Measurements from ENCODE around the gene ARFRP1. TPM values are rescaled to one million over a fixed set of nuclear protein-coding genes. Genes with fewer than 3 reads are reported as not detected.

Gene ARFRP1
- total RNA-seq, 1 donor from 2014 or later = 45.3 TPM

DNA sequence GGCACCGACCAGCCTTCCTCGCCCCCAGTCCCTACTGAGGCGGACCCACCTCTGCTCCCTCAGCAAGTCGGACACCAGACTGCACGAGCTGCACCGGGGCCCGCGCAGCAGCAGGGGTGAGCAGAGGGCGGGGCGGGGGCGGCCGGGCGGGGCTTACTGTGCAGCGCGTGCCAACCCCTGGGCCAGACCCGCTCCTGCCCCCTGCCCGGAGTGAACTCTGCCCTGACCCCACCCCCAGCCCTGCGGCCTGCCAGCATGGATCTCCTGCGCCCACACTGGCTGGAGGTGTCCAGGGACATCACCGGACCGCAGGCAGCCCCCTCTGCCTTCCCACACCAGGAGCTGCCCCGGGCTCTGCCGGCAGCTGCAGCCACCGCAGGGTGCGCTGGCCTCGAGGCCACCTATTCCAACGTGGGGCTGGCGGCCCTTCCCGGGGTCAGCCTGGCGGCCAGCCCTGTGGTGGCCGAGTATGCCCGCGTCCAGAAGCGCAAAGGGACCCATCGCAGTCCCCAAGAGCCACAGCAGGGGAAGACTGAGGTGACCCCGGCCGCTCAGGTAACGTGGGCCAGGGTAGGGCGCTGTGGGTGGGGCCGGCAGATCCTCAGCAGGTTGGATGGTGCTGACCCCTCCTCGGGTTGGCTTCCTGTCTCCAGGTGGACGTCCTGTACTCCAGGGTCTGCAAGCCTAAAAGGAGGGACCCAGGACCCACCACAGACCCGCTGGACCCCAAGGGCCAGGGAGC is 30.3 kb upstream of the ARFRP1 start:
- H3K27ac Mint-ChIP-seq = no peak overlapping the region
- no peaks in the 10 kb centered on the region for H3K4me1 Mint-ChIP-seq
- H3K4me3 Mint-ChIP-seq = peak overlapping the region; percentile 37
- H3K9me3 Mint-ChIP-seq = no peaks in the 10 kb centered on the region
- H3K27me3 Mint-ChIP-seq (ENCODE audit: low read depth) = peaks cover 7% of the 10 kb centered on the region
- peaks cover 14% of the 10 kb centered on the region for H3K36me3 Mint-ChIP-seq
- no peak for DNase-seq (ENCODE audit: low spot score in 2 of 2, unreplicated experiment in 2 of 2)
- TF ChIP-seq, protein P1, sequence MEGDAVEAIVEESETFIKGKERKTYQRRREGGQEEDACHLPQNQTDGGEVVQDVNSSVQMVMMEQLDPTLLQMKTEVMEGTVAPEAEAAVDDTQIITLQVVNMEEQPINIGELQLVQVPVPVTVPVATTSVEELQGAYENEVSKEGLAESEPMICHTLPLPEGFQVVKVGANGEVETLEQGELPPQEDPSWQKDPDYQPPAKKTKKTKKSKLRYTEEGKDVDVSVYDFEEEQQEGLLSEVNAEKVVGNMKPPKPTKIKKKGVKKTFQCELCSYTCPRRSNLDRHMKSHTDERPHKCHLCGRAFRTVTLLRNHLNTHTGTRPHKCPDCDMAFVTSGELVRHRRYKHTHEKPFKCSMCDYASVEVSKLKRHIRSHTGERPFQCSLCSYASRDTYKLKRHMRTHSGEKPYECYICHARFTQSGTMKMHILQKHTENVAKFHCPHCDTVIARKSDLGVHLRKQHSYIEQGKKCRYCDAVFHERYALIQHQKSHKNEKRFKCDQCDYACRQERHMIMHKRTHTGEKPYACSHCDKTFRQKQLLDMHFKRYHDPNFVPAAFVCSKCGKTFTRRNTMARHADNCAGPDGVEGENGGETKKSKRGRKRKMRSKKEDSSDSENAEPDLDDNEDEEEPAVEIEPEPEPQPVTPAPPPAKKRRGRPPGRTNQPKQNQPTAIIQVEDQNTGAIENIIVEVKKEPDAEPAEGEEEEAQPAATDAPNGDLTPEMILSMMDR (IDR thresholded peaks at IDR 0.05; ENCODE audit: unreplicated experiment) = no peak

DNA sequence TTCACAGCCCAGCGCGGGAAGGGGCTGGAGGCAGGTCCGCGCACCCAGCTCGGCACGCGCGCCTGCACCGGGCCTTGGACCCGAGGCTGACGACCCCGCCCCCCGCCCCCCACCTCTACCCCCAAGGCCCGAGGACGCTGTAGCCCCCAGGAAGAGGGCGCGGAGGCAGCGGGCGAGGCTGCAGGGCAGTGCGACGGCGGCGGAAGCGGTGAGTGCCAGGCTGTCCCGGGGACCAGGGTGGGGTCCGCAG is 29.8 kb upstream of the ARFRP1 start:
- Mint-ChIP-seq H3K9me3 (no peaks in the 10 kb centered on the region), H3K4me3 (no peak overlapping the region), H3K36me3 (peaks cover 14% of the 10 kb centered on the region), H3K4me1 (no peaks in the 10 kb centered on the region), H3K27me3 (ENCODE audit: low read depth) (peaks cover 7% of the 10 kb centered on the region), H3K27ac (no peak overlapping the region)
- DNase-seq (ENCODE audit: low spot score in 2 of 2, unreplicated experiment in 2 of 2) = no peak
- TF ChIP-seq, protein P1 (IDR thresholded peaks at IDR 0.05; ENCODE audit: unreplicated experiment) = no peak

DNA sequence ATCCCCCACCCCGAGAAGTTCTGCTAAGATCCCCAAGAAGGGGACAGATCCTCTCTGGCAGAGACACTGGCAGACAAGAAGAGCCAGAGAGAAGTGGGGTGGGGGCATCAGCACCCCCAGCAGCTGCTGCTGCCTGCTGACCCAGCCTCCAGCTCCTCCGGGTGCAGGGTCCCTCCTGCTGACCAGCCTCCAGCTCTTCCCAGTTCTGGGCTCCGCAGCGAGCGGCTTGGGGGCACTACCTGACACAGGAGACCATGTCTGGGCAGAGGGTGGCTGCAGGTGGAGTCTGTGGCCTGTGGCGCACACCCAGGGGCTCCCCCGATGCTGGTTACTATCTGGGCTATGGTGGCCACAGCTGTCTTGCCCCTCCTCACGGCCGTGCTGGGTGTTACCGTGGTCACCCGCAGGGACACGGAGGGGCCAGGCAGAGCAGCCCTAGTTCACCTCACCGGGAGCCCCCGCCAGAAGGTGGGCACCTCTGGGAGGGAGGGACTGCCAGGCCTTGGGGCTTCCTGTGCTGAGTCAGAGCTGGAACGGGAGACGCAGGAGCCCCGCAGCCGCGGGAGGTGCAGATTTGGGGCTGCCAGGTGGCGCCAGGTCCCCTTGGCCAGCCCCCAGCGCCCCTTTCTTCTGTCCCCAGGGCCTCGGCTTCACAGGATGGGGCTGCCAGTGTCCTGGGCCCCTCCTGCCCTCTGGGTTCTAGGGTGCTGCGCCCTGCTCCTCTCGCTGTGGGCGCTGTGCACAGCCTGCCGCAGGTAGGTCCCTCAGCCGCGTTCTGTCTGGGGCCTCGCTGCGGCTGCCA is 29.3 kb upstream of the ARFRP1 start:
- Mint-ChIP-seq H3K9me3 (no peaks in the 10 kb centered on the region), H3K4me3 (no peak overlapping the region), H3K27ac (no peak overlapping the region), H3K36me3 (peaks cover 14% of the 10 kb centered on the region), H3K4me1 (no peaks in the 10 kb centered on the region), H3K27me3 (ENCODE audit: low read depth) (peaks cover 7% of the 10 kb centered on the region)
- TF ChIP-seq, protein P1 (IDR thresholded peaks at IDR 0.05; ENCODE audit: unreplicated experiment) = no peak
- no peak for DNase-seq (ENCODE audit: low spot score in 2 of 2, unreplicated experiment in 2 of 2)

DNA sequence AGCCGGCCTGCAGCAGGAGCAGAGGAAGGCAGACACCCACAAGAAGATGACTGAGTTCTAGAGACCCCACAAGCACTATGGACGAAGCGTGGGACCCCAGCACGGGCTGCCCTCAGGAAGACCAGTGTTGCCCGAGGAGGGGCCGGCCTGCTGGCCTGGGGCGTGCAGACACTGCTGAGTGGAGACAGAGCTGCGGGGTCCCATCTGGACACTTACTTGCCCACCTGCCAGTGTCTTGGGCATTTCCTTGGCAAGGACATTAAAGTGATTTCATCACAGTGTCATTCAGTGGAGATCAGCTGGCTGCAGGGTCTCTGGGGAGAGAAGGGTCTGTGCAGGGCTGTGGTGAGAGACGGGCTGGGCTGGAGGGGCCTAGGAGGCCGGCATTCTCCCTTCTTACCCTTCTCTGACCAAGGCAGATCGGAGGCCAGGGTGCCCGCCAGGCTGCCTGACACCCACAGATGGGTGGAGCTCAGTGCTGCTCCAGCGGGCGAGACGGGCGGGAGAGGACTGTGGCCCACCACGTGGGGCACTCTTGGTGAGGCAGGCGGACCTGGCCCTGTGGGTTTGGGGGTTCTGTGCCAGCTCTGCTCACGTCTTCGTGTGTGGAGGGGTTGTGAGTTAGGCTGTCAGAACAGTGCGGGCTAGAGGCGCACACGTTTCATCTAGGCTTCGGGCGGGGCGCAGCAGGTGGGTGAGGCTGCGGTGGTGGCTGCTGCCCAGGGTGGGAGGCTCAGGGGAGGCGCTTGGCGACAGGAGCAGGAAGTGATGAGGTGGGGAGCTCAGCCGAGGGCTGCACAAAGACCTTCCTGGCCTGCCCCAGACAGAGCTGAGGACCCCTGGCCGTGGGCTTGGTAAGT is 28.3 kb upstream of the ARFRP1 start, which contains the start of gene LIME1:
LIME1 (plus strand) TSS at position 806 of the 860 bp plus-strand sequence. CDS start 886 bp downstream, outside the sequence.
- no peak for DNase-seq (ENCODE audit: low spot score in 2 of 2, unreplicated experiment in 2 of 2)
- Mint-ChIP-seq H3K9me3 (no peaks in the 10 kb centered on the region), H3K27ac (no peak within 1 kb of the TSS), H3K36me3 (peaks cover 14% of the 10 kb centered on the region), H3K27me3 (ENCODE audit: low read depth) (peaks cover 7% of the 10 kb centered on the region), H3K4me3 (no peak within 1 kb of the TSS), H3K4me1 (no peaks in the 10 kb centered on the region)
- TF ChIP-seq, protein P1 (IDR thresholded peaks at IDR 0.05; ENCODE audit: unreplicated experiment) = no peak

DNA sequence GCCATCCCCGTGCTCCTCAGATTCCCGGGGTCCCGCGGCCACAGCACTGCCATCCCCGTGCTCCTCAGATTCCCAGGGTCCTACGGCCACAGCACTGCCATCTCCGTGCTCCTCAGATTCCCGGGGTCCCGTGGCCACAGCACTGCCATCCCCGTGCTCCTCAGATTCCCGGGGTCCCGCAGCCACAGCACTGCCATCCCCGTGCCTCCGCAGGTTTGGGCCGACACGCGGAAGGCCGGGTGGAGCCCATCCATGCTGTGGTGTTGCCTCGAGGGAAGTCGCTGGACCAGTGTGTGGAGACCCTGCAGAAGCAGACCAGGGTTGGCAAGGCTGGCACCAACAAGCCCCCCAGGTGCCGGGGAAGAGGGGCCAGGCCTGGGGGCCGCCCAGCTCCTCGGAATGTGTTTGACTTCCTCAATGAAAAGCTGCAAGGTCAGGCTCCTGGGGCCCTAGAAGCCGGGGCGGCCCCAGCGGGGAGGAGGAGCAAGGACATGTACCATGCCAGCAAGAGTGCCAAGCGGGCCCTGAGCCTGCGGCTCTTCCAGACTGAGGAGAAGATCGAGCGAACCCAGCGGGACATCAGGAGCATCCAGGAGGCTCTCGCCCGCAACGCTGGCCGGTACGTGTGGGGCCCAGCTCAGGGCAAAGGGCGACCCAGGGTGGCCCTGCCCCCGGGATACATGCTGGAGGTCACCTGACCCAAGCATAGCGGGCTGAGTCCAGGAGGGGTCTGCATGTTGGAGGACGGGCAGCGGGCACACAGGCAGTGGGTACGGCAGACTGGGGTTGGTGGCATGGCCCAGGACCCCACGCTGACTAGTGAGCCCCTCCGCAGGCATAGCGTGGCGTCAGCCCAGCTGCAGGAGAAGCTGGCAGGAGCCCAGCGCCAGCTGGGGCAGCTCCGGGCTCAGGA is 27.4 kb upstream of the ARFRP1 start:
- peaks cover 7% of the 10 kb centered on the region for H3K27me3 Mint-ChIP-seq (ENCODE audit: low read depth)
- TF ChIP-seq, protein P1 (IDR thresholded peaks at IDR 0.05; ENCODE audit: unreplicated experiment) = no peak
- H3K4me3 Mint-ChIP-seq = no peak overlapping the region
- H3K36me3 Mint-ChIP-seq = peaks cover 15% of the 10 kb centered on the region
- H3K9me3 Mint-ChIP-seq = no peaks in the 10 kb centered on the region
- no peak overlapping the region for H3K27ac Mint-ChIP-seq
- H3K4me1 Mint-ChIP-seq = no peaks in the 10 kb centered on the region
- DNase-seq (ENCODE audit: low spot score in 2 of 2, unreplicated experiment in 2 of 2) = no peak

Measured in mesothelial cell of epicardium (in vitro differentiated cells).